Activated T-cell treated with anti-CD3 and anti-CD28 coated beads for 24 hours (primary cell): ENCODE measurements around the gene CDPF1.

ENCODE experiments used
- DNase-seq: peaks from one replicate; pipeline ENCODE4 v3.0.0-alpha.2; 2020; ENCODE audit warnings: low read depth

Gene CDPF1

GRCh38 chr22:46250035-46250782 is at the start of gene CDPF1:
Gene CDPF1, minus strand, starts transcription at chr22:46250293. Its CDS starts 2,009 bp downstream, at chr22:46248284.
- DNase-seq: peak; percentile 87

- DNase-seq: no peak
Measured at GRCh38 chr22:46299101-46299500, 49.0 kb upstream of the CDPF1 start.

GRCh38 chr22:46297151-46297812 is 47.2 kb upstream of the CDPF1 start:
- DNase-seq: no peak

GRCh38 chr22:46296257-46297150 is 46.4 kb upstream of the CDPF1 start, which contains the start of gene GTSE1:
Gene GTSE1, plus strand, starts transcription at chr22:46296870. Its CDS starts 531 bp downstream, at chr22:46297401.
- peak; percentile 93 for DNase-seq

GRCh38 chr22:46295277-46295971 is 45.3 kb upstream of the CDPF1 start:
- no peak for DNase-seq

- DNase-seq: no peak
Measured at GRCh38 chr22:46294784-46295183, 44.7 kb upstream of the CDPF1 start.

GRCh38 chr22:46293577-46294260 is 43.6 kb upstream of the CDPF1 start:
- DNase-seq: no peak

- no peak for DNase-seq
Measured at GRCh38 chr22:46292732-46293131, 42.6 kb upstream of the CDPF1 start.

- no peak for DNase-seq
Measured at GRCh38 chr22:46292173-46292572, 42.1 kb upstream of the CDPF1 start.

- no peak for DNase-seq
Measured at GRCh38 chr22:46290843-46291785, 41.0 kb upstream of the CDPF1 start.

GRCh38 chr22:46290121-46290842 is 40.2 kb upstream of the CDPF1 start:
- no peak for DNase-seq

- DNase-seq: no peak
Measured at GRCh38 chr22:46289244-46289891, 39.3 kb upstream of the CDPF1 start.

GRCh38 chr22:46288846-46289243 is 38.8 kb upstream of the CDPF1 start:
- no peak for DNase-seq

- DNase-seq: no peak
Measured at GRCh38 chr22:46287873-46288751, 38.0 kb upstream of the CDPF1 start.

- DNase-seq: no peak
Measured at GRCh38 chr22:46286941-46287872, 37.1 kb upstream of the CDPF1 start.

GRCh38 chr22:46286006-46286405 is 35.9 kb upstream of the CDPF1 start:
- DNase-seq: no peak
